LNCaP clone FGC (cell line): ENCODE results near the gene CXCL3.

ENCODE experiments used
- DNase-seq: peaks from one replicate; pipeline ENCODE4 v3.0.0-alpha.2; 2011; ENCODE audit warnings: low read depth
- H3K4me3 ChIP-seq: 2 replicates; pipeline ENCODE4 v1.5.1; 2011; ENCODE audit warnings: mild to moderate bottlenecking, low read depth, low read length, control low read depth
- TF ChIP-seq, protein P1 (sequence below): IDR thresholded peaks from 2 replicates; pipeline ENCODE4 v1.5.1; 2012; ENCODE audit warnings: mild to moderate bottlenecking; ENCODE audit not compliant: control insufficient read depth, insufficient read depth; ENCODE audit errors: extremely low read depth

Gene CXCL3

DNA sequence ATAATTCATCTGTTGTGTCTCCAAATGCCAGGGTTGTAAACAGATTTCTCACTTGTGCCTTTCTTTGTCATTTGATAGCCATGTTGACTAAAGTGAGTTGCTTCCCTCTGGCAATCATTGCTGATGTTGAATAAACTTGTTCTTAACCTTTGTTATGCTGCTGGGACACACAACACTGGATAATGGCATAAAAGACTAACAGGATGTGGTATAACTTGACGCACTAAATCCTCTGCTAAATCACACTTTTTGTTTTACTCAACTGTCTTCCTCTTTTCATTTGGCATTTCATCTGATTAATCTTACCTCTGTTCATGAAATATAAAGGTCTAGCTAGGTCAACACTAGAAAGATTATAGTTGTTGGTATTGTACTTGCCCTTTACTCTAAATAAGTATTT lies 22.4 kb downstream of the CXCL3 start:
- TF ChIP-seq, protein P1, sequence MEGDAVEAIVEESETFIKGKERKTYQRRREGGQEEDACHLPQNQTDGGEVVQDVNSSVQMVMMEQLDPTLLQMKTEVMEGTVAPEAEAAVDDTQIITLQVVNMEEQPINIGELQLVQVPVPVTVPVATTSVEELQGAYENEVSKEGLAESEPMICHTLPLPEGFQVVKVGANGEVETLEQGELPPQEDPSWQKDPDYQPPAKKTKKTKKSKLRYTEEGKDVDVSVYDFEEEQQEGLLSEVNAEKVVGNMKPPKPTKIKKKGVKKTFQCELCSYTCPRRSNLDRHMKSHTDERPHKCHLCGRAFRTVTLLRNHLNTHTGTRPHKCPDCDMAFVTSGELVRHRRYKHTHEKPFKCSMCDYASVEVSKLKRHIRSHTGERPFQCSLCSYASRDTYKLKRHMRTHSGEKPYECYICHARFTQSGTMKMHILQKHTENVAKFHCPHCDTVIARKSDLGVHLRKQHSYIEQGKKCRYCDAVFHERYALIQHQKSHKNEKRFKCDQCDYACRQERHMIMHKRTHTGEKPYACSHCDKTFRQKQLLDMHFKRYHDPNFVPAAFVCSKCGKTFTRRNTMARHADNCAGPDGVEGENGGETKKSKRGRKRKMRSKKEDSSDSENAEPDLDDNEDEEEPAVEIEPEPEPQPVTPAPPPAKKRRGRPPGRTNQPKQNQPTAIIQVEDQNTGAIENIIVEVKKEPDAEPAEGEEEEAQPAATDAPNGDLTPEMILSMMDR, result no peak
- H3K4me3 ChIP-seq, result no peak overlapping the region

DNA sequence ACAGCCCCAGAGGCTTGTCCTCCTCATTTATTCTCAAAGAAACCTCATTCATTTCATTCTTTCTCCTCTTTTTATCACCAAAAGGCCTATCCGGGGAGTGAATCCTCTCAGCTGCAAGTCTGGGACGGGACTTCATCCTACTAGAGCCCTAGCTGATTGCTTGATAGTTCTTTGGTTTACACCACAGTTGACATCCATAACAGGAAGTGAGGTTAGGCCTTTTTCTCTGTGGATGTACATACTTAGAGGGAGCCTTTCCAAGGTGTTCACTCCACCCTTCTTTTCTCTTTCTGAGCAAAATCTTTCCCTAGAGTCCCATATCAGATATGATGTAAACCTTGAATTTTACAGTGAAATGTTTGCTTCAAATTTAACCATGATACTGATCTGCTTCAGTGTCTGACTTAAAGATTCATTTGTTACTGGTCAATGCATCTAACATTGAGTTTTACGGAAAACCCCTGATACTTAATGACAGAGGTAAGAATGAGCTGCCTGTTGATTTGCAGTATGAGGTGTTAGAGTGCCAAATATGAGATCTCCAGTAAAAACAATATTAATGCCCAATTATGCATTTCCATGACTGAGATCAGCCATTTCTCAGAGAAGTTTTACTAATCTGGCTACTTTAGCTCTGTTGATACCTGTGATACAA lies 23.2 kb downstream of the CXCL3 start:
- TF ChIP-seq, protein P1, result no peak

More for the DNA sequence above, 22.4 kb downstream of the CXCL3 start:
- no peak for DNase-seq

DNA sequence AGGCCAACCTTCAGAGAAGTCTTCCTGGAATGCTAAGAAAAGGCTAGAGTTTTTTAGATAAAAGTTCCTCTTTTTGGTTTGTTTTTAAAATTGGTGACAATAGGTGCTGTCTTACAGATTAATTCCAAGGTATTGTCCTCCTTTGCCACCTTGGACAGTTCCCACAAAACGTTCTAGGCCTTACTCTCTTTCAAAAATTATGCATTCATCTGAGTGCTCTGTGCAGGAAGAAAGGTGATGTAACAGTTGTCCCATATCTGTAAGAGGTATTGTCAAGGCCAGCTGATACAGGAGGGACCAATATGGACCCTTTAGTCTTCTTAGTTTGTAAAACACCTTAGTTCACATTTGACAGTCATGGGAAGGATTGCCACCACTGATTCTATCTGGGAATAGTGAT lies 24.2 kb downstream of the CXCL3 start:
- no peak for DNase-seq
- TF ChIP-seq, protein P1, result no peak
- no peak overlapping the region for H3K4me3 ChIP-seq

More for the DNA sequence above, 23.2 kb downstream of the CXCL3 start:
- no peak for DNase-seq
- no peak overlapping the region for H3K4me3 ChIP-seq

DNA sequence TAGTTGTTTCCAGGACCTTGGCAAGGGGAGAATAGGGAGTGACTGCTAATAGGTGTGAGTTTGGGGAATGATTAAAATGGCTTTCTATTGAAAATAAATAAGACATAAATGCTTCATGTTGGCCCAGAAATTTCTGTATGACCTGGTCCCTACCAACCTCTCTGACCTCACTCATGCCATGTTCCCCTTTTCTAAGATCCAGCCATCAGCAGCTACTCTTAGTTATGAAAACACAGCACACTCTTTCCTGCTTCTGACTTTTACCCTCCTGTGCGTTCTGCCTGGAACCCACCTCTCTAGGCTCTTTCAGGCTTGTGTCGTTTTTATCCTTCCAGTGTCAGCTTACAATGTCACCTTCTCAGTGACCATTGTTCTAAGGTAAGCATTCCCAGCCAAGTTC lies 25.2 kb downstream of the CXCL3 start:
- DNase-seq, result no peak
- TF ChIP-seq, protein P1, result no peak
- H3K4me3 ChIP-seq, result no peak overlapping the region

DNA sequence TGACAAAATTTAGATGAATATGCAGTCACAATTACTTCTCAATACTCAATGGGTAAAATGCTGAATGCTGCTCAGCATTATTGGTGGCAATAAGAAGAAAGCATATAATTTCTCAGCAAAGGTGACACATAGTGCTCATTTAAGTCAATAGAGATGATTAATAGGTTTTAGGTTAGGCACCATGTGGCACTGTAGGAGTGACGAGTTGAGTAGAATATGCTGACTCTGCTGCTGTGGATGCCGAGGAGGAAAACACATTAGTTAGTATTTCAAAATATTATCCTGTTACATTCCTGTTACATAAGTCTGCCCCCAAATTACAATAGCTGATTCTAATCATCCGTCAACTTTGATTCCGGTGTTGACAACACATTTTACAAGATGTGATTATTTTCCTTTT lies 26.4 kb downstream of the CXCL3 start:
- TF ChIP-seq, protein P1, result no peak
- H3K4me3 ChIP-seq, result no peak overlapping the region
- no peak for DNase-seq

DNA sequence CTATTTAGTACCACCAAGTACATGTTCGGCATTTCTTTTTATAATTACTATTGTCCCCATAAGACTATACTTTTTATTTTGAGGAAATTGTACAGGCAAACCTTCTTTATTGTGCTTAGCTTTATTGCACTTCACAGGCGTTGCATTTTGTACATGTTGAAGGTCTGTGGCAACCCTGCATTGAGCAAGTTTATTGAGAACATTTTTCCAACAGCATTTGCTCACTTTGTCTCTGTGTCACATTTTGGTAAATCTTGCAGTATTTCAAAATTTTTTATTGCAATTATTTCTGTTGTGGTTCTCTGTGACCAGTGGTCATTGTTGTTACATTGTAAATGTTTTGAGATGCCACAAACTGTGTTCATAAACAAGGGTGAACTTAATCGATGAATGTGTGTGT lies 29.2 kb downstream of the CXCL3 start:
- TF ChIP-seq, protein P1, result no peak
- no peak overlapping the region for H3K4me3 ChIP-seq
- DNase-seq, result no peak

DNA sequence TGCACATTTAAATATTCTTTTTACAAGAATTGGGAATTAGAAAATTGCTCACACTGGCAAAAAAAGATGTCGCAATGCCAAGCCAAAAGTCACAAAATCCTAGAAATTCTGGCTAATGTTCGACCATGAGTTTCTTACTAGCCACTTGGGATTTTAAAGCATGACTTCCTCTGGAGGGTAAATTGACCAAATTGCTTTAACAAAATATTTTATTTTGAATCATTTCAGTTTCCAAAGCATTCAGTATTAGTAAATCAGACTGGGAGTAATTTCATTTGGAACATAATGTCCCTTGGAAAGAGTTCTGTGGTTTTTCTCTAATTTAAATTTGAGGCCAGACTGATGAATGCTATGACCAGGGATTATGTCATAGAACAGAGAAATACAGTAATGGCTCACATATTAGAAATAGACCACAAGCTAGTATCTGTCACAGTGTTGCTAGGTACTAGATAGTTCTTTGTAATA lies 32.4 kb downstream of the CXCL3 start:
- TF ChIP-seq, protein P1, result no peak
- no peak for DNase-seq
- H3K4me3 ChIP-seq, result no peak overlapping the region
